KOPT-K1 (cell line): Measurements from ENCODE around the gene TAAR2.
"Not testable (repeated sequence)": the region's sequence is repeated elsewhere in the genome, so short reads cannot be mapped to it uniquely, and the experiment has no call there.

Source experiments
- H3K27ac ChIP-seq: fragments of 200-600 bp; sonication (generic); 2 replicates; pipeline ENCODE4 v1.5.1; 2016; ENCODE audit warnings: antibody characterized with exemption, mild to moderate bottlenecking, low read depth, low read length; ENCODE audit not compliant: poor library complexity, severe bottlenecking
- H3K36me3 ChIP-seq: fragments of 200-600 bp; sonication (generic); 2 replicates; pipeline ENCODE4 v1.5.1; 2017; ENCODE audit warnings: antibody characterized with exemption, mild to moderate bottlenecking, low read length, moderate library complexity; ENCODE audit not compliant: insufficient read depth
- H3K9me3 ChIP-seq: fragments of 200-600 bp; sonication (generic); 2 replicates; pipeline ENCODE4 v1.5.1; 2017; ENCODE audit warnings: antibody characterized with exemption, low read length, mild to moderate bottlenecking; ENCODE audit not compliant: insufficient read depth, poor library complexity, severe bottlenecking

Gene TAAR2

DNA sequence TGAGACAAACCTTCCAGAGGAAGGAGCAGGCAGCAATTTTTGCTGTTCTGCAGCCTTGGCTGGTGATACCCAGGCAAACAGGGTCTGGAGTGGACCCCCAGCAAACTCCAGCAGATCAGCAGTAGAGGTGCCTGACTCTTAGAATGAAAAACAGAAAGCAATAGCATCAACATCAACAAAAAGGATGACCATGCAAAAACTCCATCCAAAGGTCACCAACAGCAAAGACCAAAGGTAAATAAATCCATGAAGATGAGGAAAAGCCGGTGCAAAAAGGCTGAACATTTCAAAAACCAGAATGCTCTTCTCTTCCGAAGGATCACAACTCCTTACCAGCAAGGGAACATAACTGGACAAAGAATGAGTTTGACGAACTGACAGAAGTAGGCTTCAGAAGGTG, 11.8 kb upstream of the TAAR2 start:
- H3K9me3 ChIP-seq, H3K36me3 ChIP-seq: not testable (repeated sequence)

DNA sequence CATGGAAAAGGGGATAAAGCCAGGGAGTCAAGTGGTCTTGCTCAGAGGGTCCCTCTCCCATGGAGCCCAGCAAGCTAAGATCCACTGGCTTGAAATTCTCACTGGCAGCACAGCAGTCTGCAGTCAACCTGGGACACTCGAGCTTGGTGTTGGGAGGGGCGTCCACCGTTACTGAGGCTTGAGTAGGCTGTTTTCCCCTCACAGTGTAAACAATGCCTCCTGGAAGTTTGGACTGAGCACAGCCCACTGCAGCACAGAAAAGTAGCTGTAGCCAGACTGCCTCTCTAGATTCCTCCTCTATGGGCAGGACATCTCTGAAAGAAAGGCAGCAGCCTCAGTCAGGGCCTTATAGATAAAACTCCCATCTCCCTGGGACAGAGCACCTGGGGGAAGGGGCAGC, 11.2 kb upstream of the TAAR2 start:
- H3K36me3 ChIP-seq, H3K27ac ChIP-seq, H3K9me3 ChIP-seq: not testable (repeated sequence)

More for the DNA sequence above, 11.8 kb upstream of the TAAR2 start:
- H3K27ac ChIP-seq = not testable (repeated sequence)

DNA sequence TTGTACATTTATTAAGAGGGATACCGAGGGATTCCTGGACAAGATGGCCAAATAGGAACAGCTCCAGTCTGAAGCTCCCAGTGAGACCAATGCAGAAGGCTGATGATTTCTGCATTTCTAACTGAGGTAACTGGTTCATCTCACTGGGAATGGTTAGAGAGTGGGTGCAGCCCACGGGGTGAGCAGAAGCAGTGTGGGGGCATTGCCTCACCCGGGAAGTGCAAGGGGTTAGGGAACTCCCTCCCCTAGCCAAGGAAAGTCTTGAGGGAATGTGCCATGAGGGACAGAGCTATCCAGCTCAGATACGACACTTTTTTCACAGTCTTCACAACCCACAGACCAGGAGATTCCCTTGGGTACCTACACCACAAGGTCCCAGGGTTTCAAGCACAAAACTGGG, 10.7 kb upstream of the TAAR2 start:
- H3K27ac ChIP-seq = no peak overlapping the region
- no peaks in the 10 kb centered on the region for H3K36me3 ChIP-seq
- H3K9me3 ChIP-seq = no peaks in the 10 kb centered on the region

DNA sequence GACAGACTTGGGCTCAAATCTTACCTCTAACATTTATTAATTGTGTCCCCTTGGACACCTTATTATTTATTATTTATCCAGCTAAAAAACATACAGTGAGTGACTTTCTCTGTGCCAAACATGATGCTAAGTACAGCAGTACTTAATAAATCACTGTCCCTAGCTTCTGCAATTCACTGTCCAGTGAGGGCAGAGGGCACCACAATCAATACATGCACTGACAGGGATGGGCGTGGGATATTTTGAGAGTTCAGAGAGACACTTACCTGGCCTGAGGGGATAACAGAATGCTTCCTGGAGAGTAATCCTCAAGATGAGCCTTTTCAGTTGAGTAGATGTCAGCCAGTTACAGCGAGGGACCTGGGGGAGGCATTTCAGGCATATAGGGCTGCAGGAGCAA, 9.3 kb upstream of the TAAR2 start:
- H3K9me3 ChIP-seq = no peaks in the 10 kb centered on the region
- H3K27ac ChIP-seq = no peak overlapping the region
- no peaks in the 10 kb centered on the region for H3K36me3 ChIP-seq

DNA sequence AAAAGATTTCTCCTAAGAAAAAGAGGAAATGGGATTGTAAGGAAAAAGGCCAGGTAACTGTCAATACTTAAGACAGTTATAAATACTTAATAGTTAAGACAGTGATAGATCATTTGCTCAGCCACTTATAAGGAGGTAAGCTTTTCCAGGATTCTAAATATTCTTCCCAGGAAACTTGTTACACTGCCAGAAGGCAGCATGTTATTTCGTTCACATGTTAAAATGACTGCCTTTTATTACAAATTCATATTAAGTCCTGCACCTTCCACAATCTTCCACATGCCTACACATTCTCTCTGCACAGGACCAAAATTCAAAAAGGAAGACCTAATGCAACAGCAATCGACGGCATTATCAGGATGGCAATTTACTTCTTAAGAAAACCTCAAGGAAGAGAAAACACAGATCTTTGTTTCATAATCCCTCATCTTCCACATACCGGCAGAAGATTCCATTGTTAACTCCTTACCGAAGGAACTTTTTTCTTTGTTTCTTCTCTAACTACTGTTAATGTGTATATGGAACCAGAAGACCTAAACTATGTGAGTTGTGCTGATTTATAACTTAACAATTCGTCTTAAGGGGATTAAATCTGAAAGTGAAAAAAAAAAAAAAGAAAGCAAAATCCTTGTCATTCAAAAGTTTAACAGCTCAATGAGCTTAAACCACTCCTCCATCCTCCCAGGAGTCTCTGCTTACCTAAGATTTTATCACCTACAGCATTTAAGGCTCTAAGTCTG, 799 bp downstream of the TAAR2 start:
- H3K9me3 ChIP-seq = no peaks in the 10 kb centered on the region
- H3K36me3 ChIP-seq = no peaks in the 10 kb centered on the region
- H3K27ac ChIP-seq = no peak overlapping the region

DNA sequence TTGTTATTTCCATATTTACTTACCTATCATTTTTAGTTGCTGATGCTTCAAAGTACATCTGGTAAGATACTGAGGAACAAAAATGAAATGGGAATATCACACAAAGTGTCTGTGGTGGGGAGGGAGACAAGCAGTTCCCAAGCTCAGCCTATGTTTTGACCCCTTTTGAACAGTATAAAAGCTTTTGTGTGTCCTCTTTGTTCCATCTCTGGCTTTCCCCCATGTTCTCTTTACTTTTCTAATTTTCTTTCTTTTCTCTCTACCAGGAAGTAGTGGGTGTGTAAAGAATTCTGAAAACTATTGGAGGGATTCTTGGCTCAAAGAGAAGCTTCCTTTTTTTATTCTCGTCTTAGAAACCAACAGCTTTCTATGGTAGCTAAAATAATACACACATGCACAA, 7.4 kb downstream of the TAAR2 start:
- Histone ChIP-seq H3K36me3 (no peaks in the 10 kb centered on the region), H3K27ac (no peak overlapping the region), H3K9me3 (no peaks in the 10 kb centered on the region)

DNA sequence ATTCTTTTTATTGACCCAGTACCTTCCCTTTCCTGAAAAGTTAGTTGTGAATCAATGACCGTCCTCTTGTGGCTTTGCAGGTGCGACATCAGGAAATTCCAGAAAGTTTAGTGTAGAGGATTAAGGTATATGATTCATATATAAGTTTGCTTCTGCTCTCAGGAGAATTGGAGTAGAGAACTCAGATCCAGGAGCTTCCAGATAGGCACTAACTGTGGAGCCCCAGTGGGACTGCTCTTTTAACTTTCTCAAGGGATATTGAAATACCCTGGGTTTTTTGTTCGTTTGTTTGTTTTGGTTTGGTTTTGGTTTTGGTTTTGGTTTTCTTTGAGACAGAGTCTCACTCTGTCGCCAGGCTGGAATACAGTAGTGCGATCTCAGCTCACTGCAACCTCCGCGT, 9.5 kb downstream of the TAAR2 start:
- Histone ChIP-seq H3K36me3 (no peaks in the 10 kb centered on the region), H3K27ac (no peak overlapping the region), H3K9me3 (no peaks in the 10 kb centered on the region)

DNA sequence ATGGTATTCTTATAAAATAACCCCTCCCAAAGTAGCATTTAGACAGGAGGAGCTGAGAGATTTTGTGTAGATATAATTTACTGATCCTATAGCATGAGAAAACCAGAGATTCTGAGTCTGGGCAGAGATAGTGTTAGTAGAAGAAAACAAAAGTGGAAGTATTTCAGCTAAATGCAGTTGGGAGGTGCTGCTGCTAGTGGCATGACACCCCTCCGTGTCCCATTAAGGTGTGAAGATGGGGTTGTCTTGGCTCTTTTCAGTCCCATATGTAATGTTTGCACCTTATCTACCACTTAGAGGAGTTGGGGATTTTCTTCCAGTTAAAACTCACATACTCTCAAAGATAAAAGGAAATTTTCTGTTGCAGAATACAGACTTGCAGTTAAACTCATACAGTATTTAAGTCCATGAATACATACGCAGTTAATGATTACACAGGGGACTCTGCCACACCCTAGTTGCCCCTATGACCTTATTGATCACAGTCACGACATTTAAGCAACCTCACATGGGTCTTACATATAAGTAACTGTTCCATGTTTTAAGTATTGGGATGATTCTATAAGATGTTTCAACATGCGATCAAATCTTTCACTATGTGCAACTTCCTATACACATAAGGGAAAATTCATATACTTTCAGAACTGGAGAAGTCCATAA, 11.5 kb downstream of the TAAR2 start:
- Histone ChIP-seq H3K36me3 (no peaks in the 10 kb centered on the region), H3K9me3 (no peaks in the 10 kb centered on the region), H3K27ac (no peak overlapping the region)

DNA sequence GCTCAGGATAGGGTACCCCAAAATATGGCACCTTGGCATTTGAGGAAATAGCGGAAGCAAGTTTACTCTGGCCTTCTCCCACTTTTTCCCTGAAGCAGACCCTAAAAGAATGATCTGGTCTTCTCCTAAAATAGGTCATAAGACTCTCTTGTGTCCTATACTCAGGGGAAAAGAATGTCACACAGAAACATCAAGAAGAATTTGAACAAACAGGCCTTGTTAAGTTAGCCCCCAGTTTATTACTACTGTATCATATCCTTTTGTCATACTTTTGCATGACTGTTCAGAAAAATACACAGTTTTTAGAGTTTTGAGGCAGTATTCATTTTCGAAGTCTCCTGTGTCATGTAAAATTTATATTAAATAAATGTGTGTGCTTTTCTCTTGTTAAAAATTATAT, 12.5 kb downstream of the TAAR2 start:
- Histone ChIP-seq H3K27ac (no peak overlapping the region), H3K36me3 (no peaks in the 10 kb centered on the region), H3K9me3 (no peaks in the 10 kb centered on the region)

DNA sequence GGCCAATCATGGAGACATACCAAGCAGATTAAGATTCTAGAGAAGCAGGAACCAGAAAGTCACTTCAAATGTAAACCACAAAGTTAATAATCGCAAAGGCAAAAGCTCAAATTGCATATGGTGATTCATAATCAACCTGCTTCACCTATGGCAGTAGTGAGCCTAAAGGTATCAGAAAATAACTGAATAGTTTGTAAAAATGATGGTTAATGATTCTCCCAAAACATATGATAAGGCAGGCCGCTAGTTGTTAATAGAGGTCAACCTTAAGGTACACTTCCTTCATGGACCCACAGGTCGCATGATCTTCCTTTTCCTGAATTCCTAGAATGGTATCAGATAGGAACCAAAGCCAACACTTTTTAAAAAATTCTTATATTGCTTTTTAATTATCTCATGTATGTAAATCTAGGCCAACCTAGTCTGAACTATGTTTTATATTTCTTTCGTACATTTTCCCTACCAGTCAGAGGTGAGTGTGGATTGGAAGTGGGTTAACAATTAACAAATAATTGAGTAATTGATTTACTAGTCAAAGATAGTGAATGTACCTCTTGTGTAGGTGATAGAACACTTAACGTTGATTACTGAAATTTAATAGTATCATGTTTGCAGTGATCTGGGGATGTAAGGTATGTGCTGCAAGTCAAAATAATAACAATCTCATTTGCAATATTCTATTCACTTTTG, 16.4 kb downstream of the TAAR2 start:
- no peaks in the 10 kb centered on the region for H3K36me3 ChIP-seq
- H3K9me3 ChIP-seq = no peaks in the 10 kb centered on the region
- no peak overlapping the region for H3K27ac ChIP-seq

DNA sequence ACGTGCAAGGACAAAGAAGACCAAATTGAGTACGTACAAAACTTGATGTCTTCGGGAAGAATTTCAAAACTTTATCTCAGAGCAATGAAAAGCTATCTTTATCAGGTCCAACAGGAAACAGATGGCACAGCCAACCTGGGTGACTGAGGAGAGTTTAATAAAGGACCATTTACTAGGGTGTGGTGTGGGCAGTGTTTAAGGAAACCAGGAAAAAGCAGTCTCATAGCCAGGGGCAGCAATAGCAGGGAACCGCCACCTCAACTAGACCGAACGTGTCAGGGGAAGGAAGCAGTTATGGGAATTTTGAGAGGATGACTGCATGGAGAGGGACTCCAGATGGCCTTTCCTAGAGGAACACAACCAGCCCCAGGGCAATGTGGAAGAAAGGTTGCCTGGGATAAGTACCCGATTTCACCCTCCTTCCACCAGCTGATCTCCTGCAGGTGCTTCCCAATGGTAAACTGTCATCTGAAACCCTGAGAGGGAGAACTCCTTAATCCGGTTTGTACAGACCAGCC, 19.4 kb downstream of the TAAR2 start:
- Histone ChIP-seq H3K9me3 (no peaks in the 10 kb centered on the region), H3K36me3 (no peaks in the 10 kb centered on the region), H3K27ac (no peak overlapping the region)

DNA sequence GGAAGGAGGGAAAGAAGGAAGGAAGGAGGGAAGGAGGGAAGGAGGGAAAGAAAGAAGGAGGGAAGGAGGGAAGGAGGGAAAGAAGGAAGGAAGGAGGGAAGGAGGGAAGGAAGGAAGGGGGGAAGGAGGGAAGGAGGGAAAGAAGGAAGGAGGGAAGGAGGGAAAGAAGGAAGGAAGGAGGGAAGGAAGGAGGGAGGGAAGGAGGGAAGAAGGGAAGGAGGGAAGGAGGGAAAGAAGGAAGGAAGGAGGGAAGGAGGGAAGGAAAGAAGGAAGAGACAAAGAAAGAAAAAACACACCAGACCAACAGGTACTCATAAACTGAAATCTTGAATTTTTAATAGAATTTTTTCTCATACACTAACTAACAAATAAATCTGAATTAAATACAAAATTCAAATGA, 23.2 kb downstream of the TAAR2 start:
- not testable (repeated sequence) for H3K27ac ChIP-seq, H3K36me3 ChIP-seq, H3K9me3 ChIP-seq

DNA sequence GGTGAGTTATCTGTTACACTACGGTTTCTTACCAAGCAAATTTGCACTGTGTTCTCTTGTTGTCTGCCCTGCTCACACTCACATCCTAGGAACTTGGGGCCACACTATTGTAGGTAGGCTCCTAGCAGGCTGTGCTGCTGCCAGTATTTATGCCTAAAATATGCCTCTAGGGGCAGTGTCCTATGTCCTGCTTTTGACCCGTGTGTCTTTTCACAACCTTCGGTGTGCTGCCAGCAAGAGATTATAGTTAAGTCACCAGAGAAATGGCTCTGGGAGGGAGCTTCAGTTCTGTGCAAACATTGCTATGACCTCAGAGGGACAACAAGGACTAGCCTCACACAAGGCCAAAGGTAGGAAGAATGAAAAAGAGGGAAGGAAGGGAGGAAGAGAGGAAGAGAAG, 25.6 kb downstream of the TAAR2 start:
- H3K36me3 ChIP-seq = no peaks in the 10 kb centered on the region
- H3K9me3 ChIP-seq = no peaks in the 10 kb centered on the region
- H3K27ac ChIP-seq = no peak overlapping the region

DNA sequence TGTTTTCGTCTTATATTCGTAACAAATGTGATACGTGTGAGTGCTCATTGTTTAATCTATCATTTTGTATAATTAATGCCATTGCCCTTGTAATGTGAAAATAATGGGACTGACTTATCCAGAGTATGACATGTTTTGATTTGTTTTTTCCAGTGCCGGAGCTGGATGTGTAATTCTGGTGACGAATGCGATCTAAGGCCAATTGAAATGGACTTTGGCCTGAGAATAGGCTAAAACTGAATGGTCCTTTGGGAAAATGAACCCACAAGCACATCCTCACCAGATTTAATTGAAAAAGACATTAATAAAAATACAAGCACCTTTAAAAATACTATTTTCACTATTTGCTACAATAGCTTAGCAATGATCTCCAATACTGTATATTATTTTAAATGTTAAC, 27.9 kb downstream of the TAAR2 start:
- no peaks in the 10 kb centered on the region for H3K36me3 ChIP-seq
- H3K27ac ChIP-seq = no peak overlapping the region
- no peaks in the 10 kb centered on the region for H3K9me3 ChIP-seq

DNA sequence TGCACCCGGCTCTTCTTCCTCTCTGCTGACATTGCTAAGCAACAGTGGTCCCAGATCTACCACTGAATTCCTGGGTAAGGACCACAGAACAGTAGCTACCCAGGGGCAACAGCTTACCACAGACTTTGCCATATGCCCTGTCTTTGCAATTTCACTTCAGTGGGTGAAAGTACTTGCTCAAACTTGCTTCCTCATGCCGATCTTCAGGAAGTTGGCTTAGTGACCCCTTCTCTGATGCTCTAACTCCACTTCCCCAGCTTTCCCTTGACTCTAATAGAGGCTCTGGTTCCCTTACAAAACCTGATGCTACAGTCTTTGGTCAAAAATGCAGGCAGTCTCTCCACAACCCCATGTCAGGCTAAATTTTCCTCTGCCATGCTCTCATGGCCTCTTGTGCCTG, 31.2 kb downstream of the TAAR2 start:
- no peaks in the 10 kb centered on the region for H3K9me3 ChIP-seq

More for the DNA sequence above, 31.2 kb downstream of the TAAR2 start:
- no peaks in the 10 kb centered on the region for H3K36me3 ChIP-seq
- H3K27ac ChIP-seq = no peak overlapping the region
